NT2/D1 (cell line): ENCODE results near the gene MRPL21.

Experiments
- SUZ12 ChIP-seq: IDR thresholded peaks from 2 replicates; pipeline ENCODE4 v1.6.1; 2011; ENCODE audit not compliant: insufficient read length, insufficient read depth; ENCODE audit errors: extremely low read depth
- ZNF274 ChIP-seq: IDR thresholded peaks from 2 replicates; pipeline ENCODE4 v1.6.1; 2011; ENCODE audit warnings: mild to moderate bottlenecking, low read depth, low read length

- no peak for TF ChIP-seq SUZ12
- TF ChIP-seq ZNF274: no peak
Measured at GRCh38 chr11:68946416-68947090, 42.9 kb upstream of the MRPL21 start.
